Lower leg skin (tissue), 3 donors: Measurements from ENCODE around the gene PELI3.

Experiments
- CTCF ChIP-seq, 3 donors: fragments of 450-650 bp; IDR thresholded peaks; one replicate each; pipeline ENCODE4 v1.5.1; 2016; ENCODE audit warnings: antibody characterized with exemption in 3 of 3, mild to moderate bottlenecking in 3 of 3, moderate library complexity in 2 of 3
- POLR2A ChIP-seq, 2 donors: fragments of 450-650 bp; IDR thresholded peaks; one replicate each; pipeline ENCODE4 v1.6.1; 2016 to 2017; ENCODE audit warnings: antibody characterized with exemption in 2 of 2, mild to moderate bottlenecking in 1 of 2, moderate library complexity in 1 of 2

GRCh38 chr11:66443602-66444001 is 23.1 kb upstream of the PELI3 start:
- no peak for TF ChIP-seq CTCF (IDR thresholded peaks at IDR 0.05)
- TF ChIP-seq POLR2A (IDR thresholded peaks at IDR 0.05) = no peak
